ENCODE measurements around the gene ZNF750. TPM values are rescaled to one million over a fixed set of nuclear protein-coding genes. Genes with fewer than 3 reads are reported as not detected.

ZNF750 gene
- total RNA-seq, 4 donors from 2014 or later: 117 to 353 (median 233) TPM

DNA sequence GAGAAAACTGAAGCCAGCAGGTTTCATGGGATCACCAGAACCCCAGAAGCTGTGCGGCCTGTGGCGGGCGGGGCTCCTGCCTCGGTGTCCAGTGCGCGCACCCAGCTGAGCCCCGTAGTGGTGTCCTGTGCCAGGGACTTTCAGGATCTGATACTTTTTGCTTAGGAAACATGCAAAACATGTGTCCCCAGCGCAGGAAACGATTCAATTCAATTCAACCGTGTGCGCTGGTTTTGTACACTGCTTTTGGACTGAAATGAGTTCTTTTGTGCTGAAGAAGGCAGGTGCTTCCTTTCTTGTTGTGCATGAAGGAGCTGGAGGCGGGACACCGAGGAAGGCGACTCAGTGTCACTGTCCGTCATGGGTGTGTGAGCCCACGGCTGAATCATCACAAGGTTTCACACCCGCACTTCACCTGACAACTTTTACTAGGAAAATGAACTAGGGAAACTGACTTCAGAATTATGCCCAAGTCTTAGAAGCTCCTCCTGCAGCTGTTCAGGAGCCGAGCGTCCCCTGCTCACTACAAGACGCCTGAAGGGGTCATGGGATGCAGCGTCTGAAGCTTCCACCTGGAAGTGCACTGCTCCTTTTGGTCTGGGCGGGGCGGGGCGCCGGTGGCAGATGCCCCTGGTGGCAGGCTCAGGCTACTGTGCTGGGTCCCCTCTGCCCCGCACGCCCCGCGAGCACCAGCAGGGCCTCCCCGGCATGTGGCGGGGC, 31.4 kb upstream of the ZNF750 start:
- Histone ChIP-seq H3K9me3 (no peaks in the 10 kb centered on the region), H3K36me3 (peaks cover 19% of the 10 kb centered on the region), H3K4me3 (no peak overlapping the region), H3K27me3 (no peaks in the 10 kb centered on the region), H3K27ac (no peak overlapping the region), H3K4me1 (peaks cover 52% of the 10 kb centered on the region)
- 87% methylated on average over 22 of the region's 31 CpGs for WGBS
- no peak for DNase-seq (ENCODE audit: low spot score in 2 of 2)
- TF ChIP-seq, protein P1, sequence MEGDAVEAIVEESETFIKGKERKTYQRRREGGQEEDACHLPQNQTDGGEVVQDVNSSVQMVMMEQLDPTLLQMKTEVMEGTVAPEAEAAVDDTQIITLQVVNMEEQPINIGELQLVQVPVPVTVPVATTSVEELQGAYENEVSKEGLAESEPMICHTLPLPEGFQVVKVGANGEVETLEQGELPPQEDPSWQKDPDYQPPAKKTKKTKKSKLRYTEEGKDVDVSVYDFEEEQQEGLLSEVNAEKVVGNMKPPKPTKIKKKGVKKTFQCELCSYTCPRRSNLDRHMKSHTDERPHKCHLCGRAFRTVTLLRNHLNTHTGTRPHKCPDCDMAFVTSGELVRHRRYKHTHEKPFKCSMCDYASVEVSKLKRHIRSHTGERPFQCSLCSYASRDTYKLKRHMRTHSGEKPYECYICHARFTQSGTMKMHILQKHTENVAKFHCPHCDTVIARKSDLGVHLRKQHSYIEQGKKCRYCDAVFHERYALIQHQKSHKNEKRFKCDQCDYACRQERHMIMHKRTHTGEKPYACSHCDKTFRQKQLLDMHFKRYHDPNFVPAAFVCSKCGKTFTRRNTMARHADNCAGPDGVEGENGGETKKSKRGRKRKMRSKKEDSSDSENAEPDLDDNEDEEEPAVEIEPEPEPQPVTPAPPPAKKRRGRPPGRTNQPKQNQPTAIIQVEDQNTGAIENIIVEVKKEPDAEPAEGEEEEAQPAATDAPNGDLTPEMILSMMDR (IDR thresholded peaks at IDR 0.05): peak in 1 of 2 donors; percentile 6
- no peak for TF ChIP-seq EP300 (IDR thresholded peaks at IDR 0.05)
- TF ChIP-seq POLR2AphosphoS5 (IDR thresholded peaks at IDR 0.05): no peak
- no peak for TF ChIP-seq POLR2A (IDR thresholded peaks at IDR 0.05)

GRCh38 chr17:82870541-82870940, 30.7 kb upstream of the ZNF750 start:
- Histone ChIP-seq H3K9me3 (no peaks in the 10 kb centered on the region), H3K4me3 (no peak overlapping the region), H3K27ac (no peak overlapping the region), H3K27me3 (no peaks in the 10 kb centered on the region), H3K36me3 (peaks cover 19% of the 10 kb centered on the region), H3K4me1 (peaks cover 50% of the 10 kb centered on the region)
- no peak for TF ChIP-seq POLR2A (IDR thresholded peaks at IDR 0.05)
- TF ChIP-seq POLR2AphosphoS5 (IDR thresholded peaks at IDR 0.05): no peak
- TF ChIP-seq, protein P1 (IDR thresholded peaks at IDR 0.05): no peak
- no peak for TF ChIP-seq EP300 (IDR thresholded peaks at IDR 0.05)
- DNase-seq (ENCODE audit: low spot score in 2 of 2): no peak
- WGBS: 91% methylated on average over 14 of the region's 14 CpGs

DNA sequence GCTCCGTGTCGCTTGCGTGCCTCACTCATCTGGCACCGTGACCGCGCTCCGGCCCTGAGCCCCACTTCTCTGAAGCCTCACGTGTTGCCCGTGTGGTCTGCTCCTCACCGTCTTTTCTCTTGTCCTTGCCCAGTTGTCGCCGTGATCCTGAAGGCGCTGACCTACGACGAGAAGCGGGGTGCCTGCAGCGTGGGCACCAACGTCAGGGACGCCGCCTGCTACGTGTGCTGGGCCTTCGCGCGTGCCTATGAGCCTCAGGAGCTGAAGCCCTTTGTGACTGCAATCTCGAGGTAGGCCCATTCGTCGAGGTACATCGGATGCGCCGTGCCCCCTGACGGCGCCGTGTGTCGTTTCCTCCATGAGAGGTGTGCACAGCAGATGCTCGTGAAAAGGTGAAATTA, 30.3 kb upstream of the ZNF750 start:
- H3K9me3 ChIP-seq: no peaks in the 10 kb centered on the region
- TF ChIP-seq POLR2A (IDR thresholded peaks at IDR 0.05): no peak
- TF ChIP-seq EP300 (IDR thresholded peaks at IDR 0.05): no peak
- TF ChIP-seq POLR2AphosphoS5 (IDR thresholded peaks at IDR 0.05): no peak
- TF ChIP-seq, protein P1 (IDR thresholded peaks at IDR 0.05): no peak

GRCh38 chr17:82869536-82869935, 29.7 kb upstream of the ZNF750 start:
- H3K36me3 ChIP-seq: peaks cover 19% of the 10 kb centered on the region
- TF ChIP-seq POLR2A (IDR thresholded peaks at IDR 0.05) (no peak), POLR2AphosphoS5 (IDR thresholded peaks at IDR 0.05) (no peak), EP300 (IDR thresholded peaks at IDR 0.05) (no peak)
- TF ChIP-seq, protein P1 (IDR thresholded peaks at IDR 0.05): no peak
- H3K4me1 ChIP-seq: peaks cover 52% of the 10 kb centered on the region
- WGBS: 91% methylated on average over 11 of the region's 11 CpGs
- no peak overlapping the region for H3K27ac ChIP-seq
- no peaks in the 10 kb centered on the region for H3K27me3 ChIP-seq
- no peak for DNase-seq (ENCODE audit: low spot score in 2 of 2)
- no peak overlapping the region for H3K4me3 ChIP-seq
- H3K9me3 ChIP-seq: no peaks in the 10 kb centered on the region

More for the DNA sequence above, 30.3 kb upstream of the ZNF750 start:
- Histone ChIP-seq H3K4me3 (no peak overlapping the region), H3K4me1 (peaks cover 52% of the 10 kb centered on the region), H3K27me3 (no peaks in the 10 kb centered on the region), H3K27ac (no peak overlapping the region), H3K36me3 (peaks cover 19% of the 10 kb centered on the region)
- no peak for DNase-seq (ENCODE audit: low spot score in 2 of 2)
- WGBS: 97% methylated on average over 35 of the region's 35 CpGs

GRCh38 chr17:82868715-82869131, 28.9 kb upstream of the ZNF750 start:
- Histone ChIP-seq H3K9me3 (no peaks in the 10 kb centered on the region), H3K36me3 (peaks cover 19% of the 10 kb centered on the region), H3K4me1 (peaks cover 52% of the 10 kb centered on the region), H3K27ac (no peak overlapping the region), H3K4me3 (no peak overlapping the region), H3K27me3 (no peaks in the 10 kb centered on the region)
- no peak for DNase-seq (ENCODE audit: low spot score in 2 of 2)
- TF ChIP-seq, protein P1 (IDR thresholded peaks at IDR 0.05): no peak
- no peak for TF ChIP-seq POLR2AphosphoS5 (IDR thresholded peaks at IDR 0.05)
- no peak for TF ChIP-seq POLR2A (IDR thresholded peaks at IDR 0.05)
- no peak for TF ChIP-seq EP300 (IDR thresholded peaks at IDR 0.05)
- WGBS: 87% methylated on average over 21 of the region's 21 CpGs

Measured in suprapubic skin (tissue), 4 donors.